Ishikawa (cell line): Measurements from ENCODE around the gene ADAM10.

Source experiments
- CREB1 ChIP-seq: IDR thresholded peaks from 2 replicates; pipeline ENCODE4 v1.6.1; 2012; ENCODE audit warnings: low read depth
- EGR1 ChIP-seq: IDR thresholded peaks from 2 replicates; pipeline ENCODE4 v1.6.1; 2012
- EP300 ChIP-seq: IDR thresholded peaks from 2 replicates; pipeline ENCODE4 v1.6.1; 2012; ENCODE audit warnings: borderline replicate concordance
- FOXM1 ChIP-seq: IDR thresholded peaks from 2 replicates; pipeline ENCODE4 v1.6.1; 2012; ENCODE audit warnings: low read depth, borderline replicate concordance
- RAD21 ChIP-seq: IDR thresholded peaks from 2 replicates; pipeline ENCODE4 v1.6.1; 2012; ENCODE audit warnings: low read depth
- TAF1 ChIP-seq: IDR thresholded peaks from 2 replicates; pipeline ENCODE4 v1.6.1; 2012; ENCODE audit warnings: low read depth, mild to moderate bottlenecking
- TCF12 ChIP-seq: IDR thresholded peaks from 2 replicates; pipeline ENCODE4 v1.6.1; 2012; ENCODE audit warnings: low read depth
- TF ChIP-seq, protein P1 (sequence below): IDR thresholded peaks from 2 replicates; pipeline ENCODE4 v1.6.1; 2012
- TF ChIP-seq, protein P2 (sequence below): IDR thresholded peaks from 2 replicates; pipeline ENCODE4 v1.6.1; 2012

- no peak for TF ChIP-seq TCF12
- TF ChIP-seq CREB1 = no peak
- TF ChIP-seq, protein P1, sequence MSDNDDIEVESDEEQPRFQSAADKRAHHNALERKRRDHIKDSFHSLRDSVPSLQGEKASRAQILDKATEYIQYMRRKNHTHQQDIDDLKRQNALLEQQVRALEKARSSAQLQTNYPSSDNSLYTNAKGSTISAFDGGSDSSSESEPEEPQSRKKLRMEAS = no peak
- TF ChIP-seq, protein P2, sequence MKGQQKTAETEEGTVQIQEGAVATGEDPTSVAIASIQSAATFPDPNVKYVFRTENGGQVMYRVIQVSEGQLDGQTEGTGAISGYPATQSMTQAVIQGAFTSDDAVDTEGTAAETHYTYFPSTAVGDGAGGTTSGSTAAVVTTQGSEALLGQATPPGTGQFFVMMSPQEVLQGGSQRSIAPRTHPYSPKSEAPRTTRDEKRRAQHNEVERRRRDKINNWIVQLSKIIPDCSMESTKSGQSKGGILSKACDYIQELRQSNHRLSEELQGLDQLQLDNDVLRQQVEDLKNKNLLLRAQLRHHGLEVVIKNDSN = no peak
- TF ChIP-seq FOXM1 = no peak
- no peak for TF ChIP-seq EGR1
- no peak for TF ChIP-seq EP300
- TF ChIP-seq RAD21 = no peak
- TF ChIP-seq TAF1 = no peak
Measured at GRCh38 chr15:58602823-58603222, 146.7 kb downstream of the ADAM10 start.
